ENCODE data around the gene NHLH2. TPM values are rescaled to one million over a fixed set of nuclear protein-coding genes. Genes with fewer than 3 reads are reported as not detected.

NHLH2 gene
- total RNA-seq, 1 donor from 2014 or later = 0.18 TPM

DNA sequence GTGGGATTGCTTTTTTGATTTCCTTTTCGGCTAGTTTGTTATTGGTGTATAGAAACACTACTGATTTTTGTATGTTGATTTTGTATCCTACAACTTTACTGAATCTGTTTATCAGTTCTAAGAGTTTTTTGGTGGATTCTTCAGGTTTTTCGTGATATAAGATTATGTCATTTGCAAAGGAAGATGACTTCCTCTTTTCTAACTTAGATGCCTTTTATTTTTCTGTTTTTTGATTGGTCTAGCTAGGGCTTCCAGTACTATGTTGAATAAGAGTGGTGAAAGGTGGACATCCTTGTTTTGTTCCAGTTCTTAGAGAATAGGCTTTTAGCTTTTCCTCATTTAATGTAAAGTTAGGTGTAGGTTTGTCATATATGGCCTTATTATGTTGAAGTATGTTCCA lies 13.1 kb upstream of the NHLH2 start:
- Mint-ChIP-seq H3K4me1 (ENCODE audit: low read depth, unreplicated experiment) (no peaks in the 10 kb centered on the region), H3K27me3 (ENCODE audit: low read depth, unreplicated experiment) (peaks cover 3% of the 10 kb centered on the region)

GRCh38 chr1:115850937-115851336 lies 10.0 kb upstream of the NHLH2 start:
- no peaks in the 10 kb centered on the region for H4K20me1 ChIP-seq (ENCODE audit: insufficient read depth, low read length)
- peaks cover 7% of the 10 kb centered on the region for H3K27me3 ChIP-seq (ENCODE audit: insufficient read depth, low read length)
- Mint-ChIP-seq H3K9me3 (ENCODE audit: unreplicated experiment) (no peaks in the 10 kb centered on the region), H3K4me1 (ENCODE audit: low read depth, unreplicated experiment) (no peaks in the 10 kb centered on the region), H3K27ac (ENCODE audit: unreplicated experiment) (no peak overlapping the region), H3K27me3 (ENCODE audit: low read depth, unreplicated experiment) (no peaks in the 10 kb centered on the region), H3K36me3 (ENCODE audit: low read depth, unreplicated experiment) (no peaks in the 10 kb centered on the region), H3K4me3 (ENCODE audit: unreplicated experiment) (no peak overlapping the region)
- no peaks in the 10 kb centered on the region for H3K36me3 ChIP-seq (ENCODE audit: insufficient read depth, low read length)
- H2AFZ ChIP-seq (ENCODE audit: low read depth, low read length) = no peak overlapping the region
- no peak overlapping the region for H3K4me2 ChIP-seq (ENCODE audit: low read length)
- DNase-seq (ENCODE audit: low read depth) (no peak), FAIRE-seq (no peak)
- H3K4me3 ChIP-seq (ENCODE audit: insufficient read depth, low read depth, low read length) = no peak overlapping the region
- H3K9ac ChIP-seq (ENCODE audit: low read length) = no peak overlapping the region
- TF ChIP-seq EZH2 (IDR thresholded peaks at IDR 0.05; ENCODE audit: insufficient read depth, low read length) = no peak
- TF ChIP-seq, protein P1, sequence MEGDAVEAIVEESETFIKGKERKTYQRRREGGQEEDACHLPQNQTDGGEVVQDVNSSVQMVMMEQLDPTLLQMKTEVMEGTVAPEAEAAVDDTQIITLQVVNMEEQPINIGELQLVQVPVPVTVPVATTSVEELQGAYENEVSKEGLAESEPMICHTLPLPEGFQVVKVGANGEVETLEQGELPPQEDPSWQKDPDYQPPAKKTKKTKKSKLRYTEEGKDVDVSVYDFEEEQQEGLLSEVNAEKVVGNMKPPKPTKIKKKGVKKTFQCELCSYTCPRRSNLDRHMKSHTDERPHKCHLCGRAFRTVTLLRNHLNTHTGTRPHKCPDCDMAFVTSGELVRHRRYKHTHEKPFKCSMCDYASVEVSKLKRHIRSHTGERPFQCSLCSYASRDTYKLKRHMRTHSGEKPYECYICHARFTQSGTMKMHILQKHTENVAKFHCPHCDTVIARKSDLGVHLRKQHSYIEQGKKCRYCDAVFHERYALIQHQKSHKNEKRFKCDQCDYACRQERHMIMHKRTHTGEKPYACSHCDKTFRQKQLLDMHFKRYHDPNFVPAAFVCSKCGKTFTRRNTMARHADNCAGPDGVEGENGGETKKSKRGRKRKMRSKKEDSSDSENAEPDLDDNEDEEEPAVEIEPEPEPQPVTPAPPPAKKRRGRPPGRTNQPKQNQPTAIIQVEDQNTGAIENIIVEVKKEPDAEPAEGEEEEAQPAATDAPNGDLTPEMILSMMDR (IDR thresholded peaks at IDR 0.05; ENCODE audit: insufficient read depth, low read depth, low read length) = no peak
- no peaks in the 10 kb centered on the region for H3K79me2 ChIP-seq (ENCODE audit: insufficient read depth, low read length)
- H3K27ac ChIP-seq (ENCODE audit: low read depth, low read length) = no peak overlapping the region
- H3K9me3 ChIP-seq (ENCODE audit: insufficient read depth, low read depth, low read length) = no peaks in the 10 kb centered on the region
- H3K4me1 ChIP-seq (ENCODE audit: insufficient read depth, low read length) = no peaks in the 10 kb centered on the region

More for the DNA sequence above, 13.1 kb upstream of the NHLH2 start:
- H3K36me3 ChIP-seq (ENCODE audit: insufficient read depth, low read length) = no peaks in the 10 kb centered on the region
- H3K27ac ChIP-seq (ENCODE audit: low read depth, low read length) = no peak overlapping the region
- H2AFZ ChIP-seq (ENCODE audit: low read depth, low read length) = no peak overlapping the region
- FAIRE-seq (no peak), DNase-seq (ENCODE audit: low read depth) (no peak)
- H3K9ac ChIP-seq (ENCODE audit: low read length) = no peak overlapping the region
- H4K20me1 ChIP-seq (ENCODE audit: insufficient read depth, low read length) = no peaks in the 10 kb centered on the region
- no peak overlapping the region for H3K4me3 Mint-ChIP-seq (ENCODE audit: unreplicated experiment)
- H3K36me3 Mint-ChIP-seq (ENCODE audit: low read depth, unreplicated experiment) = no peaks in the 10 kb centered on the region
- no peaks in the 10 kb centered on the region for H3K27me3 ChIP-seq (ENCODE audit: insufficient read depth, low read length)
- TF ChIP-seq, protein P1 (IDR thresholded peaks at IDR 0.05; ENCODE audit: insufficient read depth, low read depth, low read length) = no peak
- TF ChIP-seq EZH2 (IDR thresholded peaks at IDR 0.05; ENCODE audit: insufficient read depth, low read length) = no peak
- H3K4me1 ChIP-seq (ENCODE audit: insufficient read depth, low read length) = no peaks in the 10 kb centered on the region
- no peak overlapping the region for H3K4me3 ChIP-seq (ENCODE audit: insufficient read depth, low read depth, low read length)
- H3K4me2 ChIP-seq (ENCODE audit: low read length) = no peak overlapping the region
- H3K9me3 ChIP-seq (ENCODE audit: insufficient read depth, low read depth, low read length) = no peaks in the 10 kb centered on the region
- H3K79me2 ChIP-seq (ENCODE audit: insufficient read depth, low read length) = no peaks in the 10 kb centered on the region
- H3K9me3 Mint-ChIP-seq (ENCODE audit: unreplicated experiment) = no peaks in the 10 kb centered on the region
- no peak overlapping the region for H3K27ac Mint-ChIP-seq (ENCODE audit: unreplicated experiment)

DNA sequence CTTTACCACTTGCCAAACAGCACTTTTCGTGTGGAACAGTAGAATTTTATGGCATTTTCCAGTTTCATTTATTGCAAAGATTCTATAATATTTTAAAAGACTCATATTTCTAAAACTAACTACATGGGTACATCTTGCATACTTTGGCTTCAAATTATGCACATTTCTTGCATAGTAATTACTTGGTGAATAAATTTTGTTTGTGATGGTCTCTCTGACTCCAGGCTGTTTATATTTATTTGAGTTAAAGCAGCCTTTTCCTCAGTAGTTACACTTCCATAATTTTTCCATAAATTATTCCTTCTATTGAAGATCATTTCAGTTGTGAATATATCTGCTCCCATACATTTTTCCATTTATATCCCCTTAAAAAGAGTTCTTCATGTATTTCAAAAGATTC lies 6.9 kb upstream of the NHLH2 start:
- no peaks in the 10 kb centered on the region for H3K36me3 Mint-ChIP-seq (ENCODE audit: low read depth, unreplicated experiment)
- Histone ChIP-seq H3K79me2 (ENCODE audit: insufficient read depth, low read length) (no peaks in the 10 kb centered on the region), H3K4me2 (ENCODE audit: low read length) (no peak overlapping the region), H4K20me1 (ENCODE audit: insufficient read depth, low read length) (no peaks in the 10 kb centered on the region), H3K9me3 (ENCODE audit: insufficient read depth, low read depth, low read length) (no peaks in the 10 kb centered on the region), H3K4me3 (ENCODE audit: insufficient read depth, low read depth, low read length) (no peak overlapping the region), H3K4me1 (ENCODE audit: insufficient read depth, low read length) (no peaks in the 10 kb centered on the region), H3K27ac (ENCODE audit: low read depth, low read length) (no peak overlapping the region), H3K9ac (ENCODE audit: low read length) (no peak overlapping the region), H3K36me3 (ENCODE audit: insufficient read depth, low read length) (no peaks in the 10 kb centered on the region), H2AFZ (ENCODE audit: low read depth, low read length) (no peak overlapping the region), H3K27me3 (ENCODE audit: insufficient read depth, low read length) (peaks cover 22% of the 10 kb centered on the region)
- no peak overlapping the region for H3K4me3 Mint-ChIP-seq (ENCODE audit: unreplicated experiment)
- DNase-seq (ENCODE audit: low read depth) (no peak), FAIRE-seq (no peak)
- no peak for TF ChIP-seq EZH2 (IDR thresholded peaks at IDR 0.05; ENCODE audit: insufficient read depth, low read length)
- TF ChIP-seq, protein P1 (IDR thresholded peaks at IDR 0.05; ENCODE audit: insufficient read depth, low read depth, low read length) = no peak
- H3K4me1 Mint-ChIP-seq (ENCODE audit: low read depth, unreplicated experiment) = no peaks in the 10 kb centered on the region
- H3K27ac Mint-ChIP-seq (ENCODE audit: unreplicated experiment) = no peak overlapping the region
- no peaks in the 10 kb centered on the region for H3K27me3 Mint-ChIP-seq (ENCODE audit: low read depth, unreplicated experiment)
- H3K9me3 Mint-ChIP-seq (ENCODE audit: unreplicated experiment) = no peaks in the 10 kb centered on the region
